Osteoblast (primary cell): Measurements from ENCODE around the gene SHANK1. TPM values are rescaled to one million over a fixed set of nuclear protein-coding genes. Genes with fewer than 3 reads are reported as not detected.
"Not testable (repeated sequence)": the region's sequence is repeated elsewhere in the genome, so short reads cannot be mapped to it uniquely, and the experiment has no call there.

ENCODE experiments used
- DNase-seq: peaks from one replicate; pipeline ENCODE4 v3.0.0; 2011; ENCODE audit warnings: low spot score, mixed read lengths; ENCODE audit not compliant: insufficient read length; ENCODE audit errors: missing footprints
- H2AFZ ChIP-seq: 2 replicates; pipeline ENCODE4 v1.6.0; 2011; ENCODE audit warnings: mild to moderate bottlenecking, low read length
- H3K27ac ChIP-seq: 2 replicates; pipeline ENCODE4 v1.5.1; 2011; ENCODE audit warnings: mild to moderate bottlenecking, low read depth, low read length, moderate library complexity
- H3K27me3 ChIP-seq: 2 replicates; pipeline ENCODE4 v1.6.0; 2012; ENCODE audit warnings: mild to moderate bottlenecking, control low read depth, inconsistent platforms, low read length, moderate library complexity; ENCODE audit not compliant: insufficient read depth
- H3K36me3 ChIP-seq: 2 replicates; pipeline ENCODE4 v1.5.1; 2011; ENCODE audit warnings: mild to moderate bottlenecking, low read length, control low read depth, moderate library complexity; ENCODE audit not compliant: insufficient read depth
- H3K4me1 ChIP-seq: 2 replicates; pipeline ENCODE4 v1.5.1; 2011; ENCODE audit warnings: mild to moderate bottlenecking, low read length, control low read depth, moderate library complexity; ENCODE audit not compliant: insufficient read depth
- H3K4me2 ChIP-seq: 2 replicates; pipeline ENCODE4 v1.6.0; 2011; ENCODE audit warnings: mild to moderate bottlenecking, low read length; ENCODE audit not compliant: insufficient read depth
- H3K4me3 ChIP-seq: fragments of 200-600 bp; sonication (generic); 3 replicates; pipeline ENCODE4 v1.5.1; 2012; ENCODE audit warnings: mild to moderate bottlenecking, low read length, inconsistent platforms; ENCODE audit not compliant: insufficient read depth
- H3K79me2 ChIP-seq: 2 replicates; pipeline ENCODE4 v1.6.0; 2012; ENCODE audit warnings: mild to moderate bottlenecking, low read length, control low read depth, inconsistent platforms; ENCODE audit not compliant: insufficient read depth
- H3K9me3 ChIP-seq: 2 replicates; pipeline ENCODE4 v1.5.1; 2011; ENCODE audit warnings: low read depth, low read length, control low read depth
- H4K20me1 ChIP-seq: 2 replicates; pipeline ENCODE4 v1.6.0; 2012; ENCODE audit warnings: mild to moderate bottlenecking, low read length, control low read depth; ENCODE audit not compliant: insufficient read depth
- CTCF ChIP-seq: IDR thresholded peaks from 2 replicates; pipeline ENCODE4 v1.5.1; 2011; ENCODE audit warnings: mild to moderate bottlenecking, low read depth, low read length, moderate library complexity; ENCODE audit errors: extremely low read depth
- total RNA-seq: library from RNA; depleted of rRNA; stranded (reverse); fragments of >200 nt; gene quantifications from 2 replicates; pipeline ENCODE4 v1.2.3, GENCODE V29; 2012

SHANK1 gene
- total RNA-seq, 1 donor = 1.1 TPM

DNA sequence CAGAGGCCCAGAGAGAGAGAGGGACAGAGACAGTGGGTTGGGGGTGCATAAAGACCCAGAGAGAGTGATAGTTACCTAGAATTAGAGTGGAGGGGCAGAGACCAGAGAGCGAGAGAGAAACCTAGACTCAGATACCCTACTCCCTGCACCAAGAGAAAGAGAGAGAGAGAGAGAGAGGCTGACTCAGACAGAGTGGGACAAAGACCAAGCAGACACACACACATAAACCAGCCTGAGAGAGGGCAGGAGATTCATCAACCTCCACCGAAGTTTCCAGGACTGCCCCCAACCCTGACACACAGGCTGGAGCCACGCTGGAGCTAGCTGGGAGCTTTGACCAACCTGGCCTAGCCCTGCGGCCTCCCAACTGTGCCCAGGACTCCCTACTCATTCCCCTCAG, 92.8 kb downstream of the SHANK1 start:
- TF ChIP-seq CTCF = no peak
- H3K4me1 ChIP-seq = no peaks in the 10 kb centered on the region
- peak; percentile 43 for DNase-seq
- H2AFZ ChIP-seq = no peak overlapping the region
- H3K4me3 ChIP-seq = no peak overlapping the region
- no peaks in the 10 kb centered on the region for H4K20me1 ChIP-seq
- H3K4me2 ChIP-seq = no peak overlapping the region
- no peaks in the 10 kb centered on the region for H3K27me3 ChIP-seq
- no peak overlapping the region for H3K27ac ChIP-seq
- H3K79me2 ChIP-seq = no peaks in the 10 kb centered on the region
- no peaks in the 10 kb centered on the region for H3K9me3 ChIP-seq
- H3K36me3 ChIP-seq = no peaks in the 10 kb centered on the region

DNA sequence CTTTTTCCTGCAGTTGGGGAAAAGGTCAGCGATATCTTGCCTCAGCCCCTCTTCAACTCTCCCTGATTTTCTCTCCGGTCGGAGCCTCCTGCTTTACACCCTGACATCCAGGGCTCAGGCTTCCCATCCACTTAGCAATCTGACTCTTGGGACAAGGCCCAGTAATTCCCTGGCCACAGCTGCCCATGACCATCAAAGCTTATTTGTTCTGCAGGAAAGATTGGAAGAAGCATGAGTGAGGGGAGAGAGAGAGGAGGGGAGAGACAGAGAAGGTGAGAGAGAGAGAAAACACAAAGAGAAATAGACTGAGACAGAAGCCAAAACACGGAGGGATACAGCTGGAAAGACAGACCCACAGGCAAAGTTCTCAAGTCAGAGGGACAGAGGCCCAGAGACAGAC, 93.6 kb downstream of the SHANK1 start:
- H3K36me3 ChIP-seq = no peaks in the 10 kb centered on the region
- H4K20me1 ChIP-seq = no peaks in the 10 kb centered on the region
- no peak overlapping the region for H3K27ac ChIP-seq
- TF ChIP-seq CTCF = no peak
- no peaks in the 10 kb centered on the region for H3K4me1 ChIP-seq
- H3K9me3 ChIP-seq = no peaks in the 10 kb centered on the region
- no peaks in the 10 kb centered on the region for H3K27me3 ChIP-seq
- H3K79me2 ChIP-seq = no peaks in the 10 kb centered on the region
- H3K4me3 ChIP-seq = no peak overlapping the region
- H2AFZ ChIP-seq = no peak overlapping the region
- no peak for DNase-seq
- no peak overlapping the region for H3K4me2 ChIP-seq

GRCh38 chr19:50624949-50625600, 94.5 kb downstream of the SHANK1 start:
- no peak overlapping the region for H2AFZ ChIP-seq
- no peaks in the 10 kb centered on the region for H3K4me1 ChIP-seq
- H3K27me3 ChIP-seq = no peaks in the 10 kb centered on the region
- peak; percentile 73 for DNase-seq
- no peak overlapping the region for H3K4me2 ChIP-seq
- no peaks in the 10 kb centered on the region for H3K9me3 ChIP-seq
- H3K27ac ChIP-seq = no peak overlapping the region
- no peaks in the 10 kb centered on the region for H3K36me3 ChIP-seq
- no peaks in the 10 kb centered on the region for H3K79me2 ChIP-seq
- no peak overlapping the region for H3K4me3 ChIP-seq
- TF ChIP-seq CTCF = no peak
- H4K20me1 ChIP-seq = no peaks in the 10 kb centered on the region

- not testable (repeated sequence) for H3K79me2 ChIP-seq, H3K4me3 ChIP-seq, H3K4me1 ChIP-seq, H3K9me3 ChIP-seq, H4K20me1 ChIP-seq, H3K27ac ChIP-seq, DNase-seq, H2AFZ ChIP-seq, H3K36me3 ChIP-seq, H3K27me3 ChIP-seq, H3K4me2 ChIP-seq
These were observed 99.2 kb downstream of the SHANK1 start for GRCh38 chr19:50620394-50620906.

- DNase-seq, H3K36me3 ChIP-seq, H2AFZ ChIP-seq, H3K27ac ChIP-seq, H3K27me3 ChIP-seq, H4K20me1 ChIP-seq, H3K79me2 ChIP-seq, H3K4me2 ChIP-seq, H3K4me3 ChIP-seq, H3K4me1 ChIP-seq, H3K9me3 ChIP-seq: not testable (repeated sequence)
These were observed 100.4 kb downstream of the SHANK1 start for GRCh38 chr19:50619184-50619583.

GRCh38 chr19:50618379-50618778, 101.2 kb downstream of the SHANK1 start:
- H2AFZ ChIP-seq, H3K4me3 ChIP-seq, H3K4me2 ChIP-seq, H4K20me1 ChIP-seq, DNase-seq, H3K9me3 ChIP-seq, H3K36me3 ChIP-seq, H3K27ac ChIP-seq, H3K79me2 ChIP-seq, H3K4me1 ChIP-seq, H3K27me3 ChIP-seq: not testable (repeated sequence)
